HFF-Myc (cell line): ENCODE results near the gene ADAMTS12.

Experiments
- DNase-seq: peaks from one replicate; pipeline ENCODE4 v3.0.0-alpha.2; 2011; ENCODE audit warnings: low read depth; ENCODE audit errors: extremely low read depth
- H3K4me3 ChIP-seq: replicated peaks from 2 replicates; pipeline ENCODE4 v1.5.1; 2011; ENCODE audit warnings: low read depth, mild to moderate bottlenecking, control low read depth, low read length
- CTCF ChIP-seq: IDR thresholded peaks from 2 replicates; pipeline ENCODE4 v1.5.1; 2012; ENCODE audit warnings: mild to moderate bottlenecking, low read depth, low read length, control low read depth; ENCODE audit errors: missing control alignments

The ADAMTS12 gene

GRCh38 chr5:33736510-33736909 lies 155.3 kb downstream of the ADAMTS12 start:
- peak; percentile 50 for DNase-seq
- H3K4me3 ChIP-seq = no peak overlapping the region
- no peak for TF ChIP-seq CTCF

- DNase-seq = no peak
- H3K4me3 ChIP-seq = no peak overlapping the region
- TF ChIP-seq CTCF = no peak
These were observed 156.7 kb downstream of the ADAMTS12 start for GRCh38 chr5:33735072-33735471.

GRCh38 chr5:33734537-33734936 lies 157.3 kb downstream of the ADAMTS12 start:
- TF ChIP-seq CTCF = no peak
- no peak for DNase-seq
- no peak overlapping the region for H3K4me3 ChIP-seq

GRCh38 chr5:33733225-33733624 lies 158.6 kb downstream of the ADAMTS12 start:
- no peak for TF ChIP-seq CTCF
- no peak for DNase-seq

GRCh38 chr5:33726422-33727165 lies 165.2 kb downstream of the ADAMTS12 start:
- H3K4me3 ChIP-seq = no peak overlapping the region
- TF ChIP-seq CTCF = no peak
- DNase-seq = no peak

More at GRCh38 chr5:33733225-33733624, 158.6 kb downstream of the ADAMTS12 start:
- no peak overlapping the region for H3K4me3 ChIP-seq

GRCh38 chr5:33725806-33726205 lies 166.0 kb downstream of the ADAMTS12 start:
- no peak overlapping the region for H3K4me3 ChIP-seq
- no peak for TF ChIP-seq CTCF
- DNase-seq = no peak
